ENCODE measurements around the gene ADORA3.

The ADORA3 gene

DNA sequence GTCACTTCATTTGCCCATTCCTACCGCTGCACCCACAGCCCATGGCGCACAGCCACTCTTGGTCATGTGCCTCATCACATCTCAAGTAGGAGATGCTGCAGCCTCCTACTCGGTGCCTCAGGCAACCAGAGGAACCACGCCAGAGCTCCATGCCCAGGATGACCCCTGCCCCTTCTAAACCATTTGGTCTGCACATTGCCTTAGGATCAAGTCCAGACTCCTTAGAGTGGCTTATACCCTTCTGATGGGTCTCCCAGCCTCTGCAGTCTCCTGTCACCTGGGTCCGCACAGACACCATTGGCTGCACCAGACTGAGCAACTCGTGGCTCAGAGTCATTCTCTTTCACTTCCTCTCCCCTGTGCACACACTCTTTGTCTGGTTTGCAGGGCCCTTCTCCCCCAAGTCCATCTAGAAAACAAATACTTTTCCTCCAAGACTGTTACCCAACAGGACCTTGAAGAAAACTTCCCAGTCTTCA is 2.2 kb upstream of the ADORA3 start:
- TF ChIP-seq, protein P1, sequence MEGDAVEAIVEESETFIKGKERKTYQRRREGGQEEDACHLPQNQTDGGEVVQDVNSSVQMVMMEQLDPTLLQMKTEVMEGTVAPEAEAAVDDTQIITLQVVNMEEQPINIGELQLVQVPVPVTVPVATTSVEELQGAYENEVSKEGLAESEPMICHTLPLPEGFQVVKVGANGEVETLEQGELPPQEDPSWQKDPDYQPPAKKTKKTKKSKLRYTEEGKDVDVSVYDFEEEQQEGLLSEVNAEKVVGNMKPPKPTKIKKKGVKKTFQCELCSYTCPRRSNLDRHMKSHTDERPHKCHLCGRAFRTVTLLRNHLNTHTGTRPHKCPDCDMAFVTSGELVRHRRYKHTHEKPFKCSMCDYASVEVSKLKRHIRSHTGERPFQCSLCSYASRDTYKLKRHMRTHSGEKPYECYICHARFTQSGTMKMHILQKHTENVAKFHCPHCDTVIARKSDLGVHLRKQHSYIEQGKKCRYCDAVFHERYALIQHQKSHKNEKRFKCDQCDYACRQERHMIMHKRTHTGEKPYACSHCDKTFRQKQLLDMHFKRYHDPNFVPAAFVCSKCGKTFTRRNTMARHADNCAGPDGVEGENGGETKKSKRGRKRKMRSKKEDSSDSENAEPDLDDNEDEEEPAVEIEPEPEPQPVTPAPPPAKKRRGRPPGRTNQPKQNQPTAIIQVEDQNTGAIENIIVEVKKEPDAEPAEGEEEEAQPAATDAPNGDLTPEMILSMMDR (IDR thresholded peaks at IDR 0.05; ENCODE audit: low read depth, low read length) = no peak
- no peaks in the 10 kb centered on the region for H3K4me1 ChIP-seq

DNA sequence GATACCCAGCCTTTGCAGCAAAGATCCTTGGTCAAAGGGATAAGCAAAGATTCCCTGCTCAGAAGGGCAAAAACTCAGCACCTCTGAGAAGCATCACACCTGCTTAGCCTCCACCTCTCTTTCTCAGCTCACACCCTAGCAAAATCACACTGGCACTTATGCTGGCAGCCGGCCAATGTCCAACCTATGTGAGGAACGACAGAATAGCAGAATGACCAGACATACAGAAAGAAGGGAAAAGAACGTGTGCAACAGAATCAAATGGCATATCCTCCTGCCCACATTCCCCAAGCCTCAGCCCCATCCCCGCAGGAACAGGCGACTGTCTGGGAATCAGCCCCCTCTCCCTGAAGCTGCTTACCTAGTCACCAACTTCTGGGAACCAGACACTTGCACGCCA is 664 bp upstream of the ADORA3 start:
- DNase-seq = no peak
- no peaks in the 10 kb centered on the region for H3K4me1 ChIP-seq
- TF ChIP-seq, protein P1 (IDR thresholded peaks at IDR 0.05; ENCODE audit: low read depth, low read length) = no peak

More for the DNA sequence above, 2.2 kb upstream of the ADORA3 start:
- Histone ChIP-seq H3K27me3 (0 out of 2 replicates have a peak, but pooled peaks cover 2% of the 10 kb centered on the region), H3K9me3 (no peaks in the 10 kb centered on the region), H3K4me3 (ENCODE audit: low read depth, low read length) (no peak overlapping the region), H3K36me3 (no peaks in the 10 kb centered on the region)
- no peak for DNase-seq

DNA sequence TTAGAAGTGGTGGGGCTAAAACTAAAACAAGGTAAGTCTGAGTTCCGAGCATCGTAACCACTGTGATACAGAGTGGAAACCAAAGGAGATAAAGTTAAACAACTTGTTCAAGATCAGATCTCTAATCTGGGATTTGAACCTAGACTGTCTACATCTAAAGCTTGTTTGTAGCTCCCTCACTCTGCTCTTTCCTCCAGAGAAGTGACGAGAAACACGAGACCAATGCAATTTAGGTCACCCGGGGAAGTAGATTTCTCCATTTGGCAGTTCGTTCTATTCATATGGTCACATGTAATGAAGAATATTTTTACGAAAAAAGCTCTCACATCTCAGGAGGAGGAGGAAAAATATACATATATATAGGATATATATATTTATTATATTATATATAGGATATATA is 1.8 kb downstream of the ADORA3 start:
- H3K27me3 ChIP-seq = 0 out of 2 replicates have a peak, but pooled peaks cover 2% of the 10 kb centered on the region
- H3K9me3 ChIP-seq = no peaks in the 10 kb centered on the region
- H3K4me3 ChIP-seq (ENCODE audit: low read depth, low read length) = no peak overlapping the region
- H3K4me1 ChIP-seq = no peaks in the 10 kb centered on the region
- TF ChIP-seq, protein P1 (IDR thresholded peaks at IDR 0.05; ENCODE audit: low read depth, low read length) = no peak
- DNase-seq = no peak
- H3K36me3 ChIP-seq = no peaks in the 10 kb centered on the region

More for the DNA sequence above, 664 bp upstream of the ADORA3 start:
- H3K36me3 ChIP-seq = no peaks in the 10 kb centered on the region
- no peak overlapping the region for H3K4me3 ChIP-seq (ENCODE audit: low read depth, low read length)
- 0 out of 2 replicates have a peak, but pooled peaks cover 2% of the 10 kb centered on the region for H3K27me3 ChIP-seq
- H3K9me3 ChIP-seq = no peaks in the 10 kb centered on the region

DNA sequence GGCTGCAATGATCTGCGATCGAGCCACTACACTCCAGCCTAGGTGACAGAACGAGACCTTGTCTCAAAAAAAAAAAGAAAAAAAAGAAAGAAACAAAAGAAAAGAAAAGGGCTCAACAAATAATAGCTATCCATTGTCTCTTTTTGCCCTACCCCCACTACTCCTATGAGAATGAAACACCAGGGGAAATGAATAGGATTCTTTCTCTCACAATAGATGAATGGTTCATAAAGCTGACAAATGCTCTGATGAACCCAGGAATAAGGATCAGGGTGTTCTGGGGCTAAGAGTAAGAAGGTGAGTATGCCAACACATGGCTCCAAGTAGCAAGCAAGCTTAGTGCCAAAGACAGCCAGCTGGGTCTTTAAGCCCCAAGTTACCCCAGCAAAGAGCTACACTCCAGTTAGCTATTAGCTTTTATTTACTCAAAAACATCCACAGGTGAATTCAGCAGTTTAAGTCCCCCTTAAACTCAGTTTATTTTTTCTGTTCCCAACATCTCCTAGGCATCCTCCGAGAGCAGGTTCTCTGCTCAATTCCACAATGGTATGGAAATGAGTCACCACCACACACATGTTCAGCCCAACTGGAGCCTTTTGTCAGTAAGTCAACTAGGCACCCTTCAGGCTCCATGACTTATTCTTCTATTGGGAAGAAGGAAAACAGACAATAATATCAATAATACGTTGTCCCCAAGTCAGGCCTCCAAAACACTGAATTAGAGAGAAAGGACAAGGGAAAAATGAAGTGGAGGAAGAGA is 4.2 kb downstream of the ADORA3 start:
- Histone ChIP-seq H3K9me3 (no peaks in the 10 kb centered on the region; the same call in 1 of the 2 replicates), H3K4me3 (ENCODE audit: low read depth, low read length) (no peak overlapping the region), H3K4me1 (no peaks in the 10 kb centered on the region), H3K36me3 (no peaks in the 10 kb centered on the region), H3K27me3 (peaks cover 9% of the 10 kb centered on the region)
- TF ChIP-seq, protein P1 (IDR thresholded peaks at IDR 0.05; ENCODE audit: low read depth, low read length) = no peak
- no peak for DNase-seq

DNA sequence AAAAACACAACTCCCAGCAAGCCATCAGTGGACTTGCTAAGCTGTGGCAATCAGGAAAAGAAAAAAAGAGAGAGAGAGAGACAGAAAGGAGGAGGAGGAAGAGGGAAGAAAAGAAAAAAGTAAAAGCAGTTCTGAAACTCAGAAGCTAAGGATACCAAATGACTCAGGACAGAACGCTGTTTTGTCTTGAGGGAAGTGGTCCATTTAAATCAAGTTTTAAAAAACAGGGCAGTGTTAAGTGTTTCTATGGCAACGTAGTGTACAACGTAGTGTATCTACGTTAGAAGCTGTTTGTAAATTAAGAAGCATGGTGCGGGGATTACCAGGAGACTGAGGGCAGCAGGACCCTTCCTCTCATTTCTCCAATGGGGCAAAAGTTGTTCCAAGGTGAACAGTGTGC is 5.8 kb downstream of the ADORA3 start:
- Histone ChIP-seq H3K4me1 (no peaks in the 10 kb centered on the region), H3K36me3 (no peaks in the 10 kb centered on the region), H3K4me3 (ENCODE audit: low read depth, low read length) (no peak overlapping the region), H3K27me3 (peaks cover 15% of the 10 kb centered on the region), H3K9me3 (no peaks in the 10 kb centered on the region; the same call in 1 of the 2 replicates)
- TF ChIP-seq, protein P1 (IDR thresholded peaks at IDR 0.05; ENCODE audit: low read depth, low read length) = no peak
- no peak for DNase-seq

DNA sequence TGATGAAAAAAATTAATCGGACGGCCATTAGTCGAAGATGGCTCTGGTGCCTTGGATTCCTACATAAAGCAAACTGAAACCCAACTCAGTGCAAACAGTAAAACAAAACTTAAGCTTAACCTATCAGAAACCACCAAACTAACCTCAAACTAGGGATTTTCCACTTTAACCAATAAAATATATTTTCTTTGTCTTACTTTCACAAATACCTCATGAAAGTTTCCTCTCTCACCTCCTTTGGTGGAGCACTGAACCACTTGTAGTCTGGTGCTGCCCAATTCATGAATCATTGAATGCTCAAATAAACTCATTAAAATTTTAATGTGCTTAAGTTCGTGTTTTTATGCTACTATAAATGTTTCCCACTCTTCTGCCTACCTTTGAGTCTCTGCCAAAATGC is 7.0 kb downstream of the ADORA3 start:
- no peaks in the 10 kb centered on the region; the same call in 1 of the 2 replicates for H3K9me3 ChIP-seq
- H3K4me3 ChIP-seq (ENCODE audit: low read depth, low read length) = no peak overlapping the region
- H3K27me3 ChIP-seq = peaks cover 13% of the 10 kb centered on the region
- no peaks in the 10 kb centered on the region for H3K36me3 ChIP-seq
- DNase-seq = no peak
- TF ChIP-seq, protein P1 (IDR thresholded peaks at IDR 0.05; ENCODE audit: low read depth, low read length) = no peak
- no peaks in the 10 kb centered on the region for H3K4me1 ChIP-seq

Data from BE2C (cell line).